ENCODE data around the gene PRB3. TPM values are rescaled to one million over a fixed set of nuclear protein-coding genes. Genes with fewer than 3 reads are reported as not detected.

The PRB3 gene
- total RNA-seq, 1 donor from 2014 or later, result not detected

GRCh38 chr12:11228296-11228879, 41.1 kb downstream of the PRB3 start:
- Mint-ChIP-seq H3K4me3 (ENCODE audit: unreplicated experiment) (no peak overlapping the region), H3K4me1 (ENCODE audit: unreplicated experiment) (no peaks in the 10 kb centered on the region)

GRCh38 chr12:11227373-11227772, 42.1 kb downstream of the PRB3 start:
- Mint-ChIP-seq H3K4me3 (ENCODE audit: unreplicated experiment) (no peak overlapping the region), H3K4me1 (ENCODE audit: unreplicated experiment) (no peaks in the 10 kb centered on the region), H3K27me3 (ENCODE audit: unreplicated experiment) (no peaks in the 10 kb centered on the region), H3K9me3 (ENCODE audit: unreplicated experiment) (no peaks in the 10 kb centered on the region), H3K27ac (ENCODE audit: unreplicated experiment) (no peak overlapping the region), H3K36me3 (ENCODE audit: low read depth, unreplicated experiment) (no peaks in the 10 kb centered on the region)
- no peak for DNase-seq (ENCODE audit: low spot score)
- TF ChIP-seq, protein P1, sequence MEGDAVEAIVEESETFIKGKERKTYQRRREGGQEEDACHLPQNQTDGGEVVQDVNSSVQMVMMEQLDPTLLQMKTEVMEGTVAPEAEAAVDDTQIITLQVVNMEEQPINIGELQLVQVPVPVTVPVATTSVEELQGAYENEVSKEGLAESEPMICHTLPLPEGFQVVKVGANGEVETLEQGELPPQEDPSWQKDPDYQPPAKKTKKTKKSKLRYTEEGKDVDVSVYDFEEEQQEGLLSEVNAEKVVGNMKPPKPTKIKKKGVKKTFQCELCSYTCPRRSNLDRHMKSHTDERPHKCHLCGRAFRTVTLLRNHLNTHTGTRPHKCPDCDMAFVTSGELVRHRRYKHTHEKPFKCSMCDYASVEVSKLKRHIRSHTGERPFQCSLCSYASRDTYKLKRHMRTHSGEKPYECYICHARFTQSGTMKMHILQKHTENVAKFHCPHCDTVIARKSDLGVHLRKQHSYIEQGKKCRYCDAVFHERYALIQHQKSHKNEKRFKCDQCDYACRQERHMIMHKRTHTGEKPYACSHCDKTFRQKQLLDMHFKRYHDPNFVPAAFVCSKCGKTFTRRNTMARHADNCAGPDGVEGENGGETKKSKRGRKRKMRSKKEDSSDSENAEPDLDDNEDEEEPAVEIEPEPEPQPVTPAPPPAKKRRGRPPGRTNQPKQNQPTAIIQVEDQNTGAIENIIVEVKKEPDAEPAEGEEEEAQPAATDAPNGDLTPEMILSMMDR (IDR thresholded peaks at IDR 0.05; ENCODE audit: unreplicated experiment), result no peak

More at GRCh38 chr12:11228296-11228879, 41.1 kb downstream of the PRB3 start:
- no peak overlapping the region for H3K27ac Mint-ChIP-seq (ENCODE audit: unreplicated experiment)
- TF ChIP-seq, protein P1 (IDR thresholded peaks at IDR 0.05; ENCODE audit: unreplicated experiment), result peak; percentile 70
- no peaks in the 10 kb centered on the region for H3K27me3 Mint-ChIP-seq (ENCODE audit: unreplicated experiment)
- H3K36me3 Mint-ChIP-seq (ENCODE audit: low read depth, unreplicated experiment), result no peaks in the 10 kb centered on the region
- H3K9me3 Mint-ChIP-seq (ENCODE audit: unreplicated experiment), result no peaks in the 10 kb centered on the region
- DNase-seq (ENCODE audit: low spot score), result peak; percentile 72

Other genes with a start within 250 kb of the PRB3 start
- 3.4 TPM for gene TAS2R19, start 247.1 kb downstream of the PRB3 start, total RNA-seq (ENCODE audit: unreplicated experiment)
- 3.1 TPM for gene TAS2R31, start 238.3 kb downstream of the PRB3 start, total RNA-seq (ENCODE audit: unreplicated experiment)
- 0.82 TPM for gene TAS2R46, start 207.4 kb downstream of the PRB3 start, total RNA-seq (ENCODE audit: unreplicated experiment)
- 0.62 TPM for gene TAS2R43, start 177.4 kb downstream of the PRB3 start, total RNA-seq (ENCODE audit: unreplicated experiment)
- gene TAS2R30, start 135.1 kb downstream of the PRB3 start, total RNA-seq (ENCODE audit: unreplicated experiment), result 1.7 TPM
- gene SMIM10L1, start 98.5 kb downstream of the PRB3 start, total RNA-seq (ENCODE audit: unreplicated experiment), result 15.9 TPM
- gene TAS2R42, start 82.8 kb downstream of the PRB3 start, total RNA-seq (ENCODE audit: unreplicated experiment), result not detected
- gene PRB4, start 40.7 kb upstream of the PRB3 start, total RNA-seq (ENCODE audit: unreplicated experiment), result not detected
- not detected for gene PRB2, start 125.9 kb upstream of the PRB3 start, total RNA-seq (ENCODE audit: unreplicated experiment)